NCI-H1105 (cell line): ENCODE measurements around the gene RBM15.

Experiments used
- DNase-seq: peaks from one replicate; lab custom pipeline; 2025; lab: John Stamatoyannopoulos, UW

The RBM15 gene

DNA sequence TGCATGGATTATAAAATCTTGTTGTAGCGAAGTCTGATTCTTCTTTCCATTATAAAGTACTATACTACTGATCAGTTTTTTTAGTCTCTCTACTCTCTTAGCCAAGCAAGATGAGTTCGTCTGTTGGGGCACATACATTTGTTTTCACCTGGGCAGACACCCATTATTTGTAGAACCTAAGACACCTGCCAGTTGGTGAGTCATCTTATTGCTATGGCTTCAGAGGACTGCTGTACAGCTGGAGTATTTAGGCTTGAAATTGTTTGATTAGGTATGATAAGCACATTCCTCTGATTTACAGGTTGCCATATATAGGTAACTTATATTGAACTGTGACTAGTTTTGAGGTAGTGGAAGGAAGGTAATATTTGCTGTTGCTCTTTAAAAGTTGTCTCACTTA, 17.2 kb downstream of the RBM15 start:
- no peak for DNase-seq

DNA sequence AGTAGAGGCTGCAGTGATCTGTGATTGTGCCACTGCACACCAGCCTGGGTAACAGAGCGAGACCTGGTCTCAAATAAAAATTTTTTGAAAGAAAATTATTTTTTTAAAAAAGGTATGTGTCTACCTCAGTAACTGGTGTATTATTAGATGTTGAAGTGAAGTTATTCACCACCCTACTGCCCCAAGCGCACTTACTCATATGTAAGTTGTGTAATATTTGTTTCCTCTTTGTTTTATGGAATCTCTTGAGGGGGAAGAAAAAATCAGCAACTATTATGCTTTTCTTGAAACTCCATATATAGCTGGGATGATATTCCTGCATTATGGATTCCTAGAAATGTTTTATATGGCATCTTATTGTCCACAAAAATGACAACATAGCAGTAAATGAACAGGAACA, 21.3 kb downstream of the RBM15 start:
- no peak for DNase-seq

DNA sequence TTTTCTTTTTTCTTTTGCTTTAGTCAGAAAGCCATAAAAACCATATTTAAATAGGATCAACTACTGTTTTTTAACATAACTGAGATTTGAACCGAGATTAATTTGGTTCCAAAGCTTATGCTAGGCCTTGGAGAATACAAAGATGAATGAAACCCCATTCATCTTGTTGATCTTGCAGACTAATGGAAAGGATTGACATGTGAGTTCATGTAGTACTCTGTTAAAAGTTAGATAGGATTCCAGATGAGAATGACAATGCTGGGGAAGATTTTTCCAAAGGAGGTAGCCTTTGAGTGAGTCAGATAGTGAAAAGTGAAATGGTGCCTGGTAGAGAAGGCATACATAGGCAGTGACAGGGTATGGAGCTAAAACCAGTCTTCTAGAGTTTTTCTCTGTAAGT, 22.7 kb downstream of the RBM15 start:
- no peak for DNase-seq

DNA sequence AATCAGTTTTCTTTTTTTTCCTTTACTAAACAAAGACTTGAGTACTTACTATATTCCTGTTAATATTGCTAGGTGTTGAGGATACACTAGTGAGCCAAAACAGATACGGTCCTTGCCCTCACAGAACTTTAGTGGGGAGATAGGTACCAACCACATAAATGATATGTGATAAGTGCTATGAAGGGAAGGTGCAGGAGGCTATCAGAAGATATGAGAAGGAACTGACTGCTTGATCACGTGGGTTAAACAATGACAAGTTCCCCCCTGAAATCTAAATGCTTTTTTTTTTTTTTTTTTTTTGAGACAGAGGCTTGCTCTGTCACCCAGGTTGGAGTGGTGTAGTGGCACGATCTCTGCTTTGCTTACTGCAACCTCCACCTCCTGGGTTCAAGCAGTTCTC, 25.0 kb downstream of the RBM15 start:
- DNase-seq: no peak

DNA sequence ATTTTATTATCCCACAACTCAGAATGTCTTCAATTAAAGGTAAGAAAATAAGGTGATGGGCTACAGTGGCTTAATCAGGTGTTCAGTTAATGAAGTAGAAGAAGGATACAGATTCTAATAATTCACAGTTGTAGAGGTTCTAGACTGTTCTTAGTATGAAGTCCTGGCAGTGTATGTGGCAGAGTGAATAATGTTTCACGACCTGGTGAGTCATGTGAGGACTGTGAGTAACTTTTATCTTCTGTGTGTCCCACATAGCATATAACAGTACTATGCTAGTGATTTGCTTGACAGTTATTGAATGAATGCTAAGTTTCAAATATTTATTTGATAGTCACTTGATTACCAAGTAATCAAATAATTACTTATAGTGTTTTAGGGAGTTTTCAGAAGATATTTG, 31.6 kb downstream of the RBM15 start:
- no peak for DNase-seq

DNA sequence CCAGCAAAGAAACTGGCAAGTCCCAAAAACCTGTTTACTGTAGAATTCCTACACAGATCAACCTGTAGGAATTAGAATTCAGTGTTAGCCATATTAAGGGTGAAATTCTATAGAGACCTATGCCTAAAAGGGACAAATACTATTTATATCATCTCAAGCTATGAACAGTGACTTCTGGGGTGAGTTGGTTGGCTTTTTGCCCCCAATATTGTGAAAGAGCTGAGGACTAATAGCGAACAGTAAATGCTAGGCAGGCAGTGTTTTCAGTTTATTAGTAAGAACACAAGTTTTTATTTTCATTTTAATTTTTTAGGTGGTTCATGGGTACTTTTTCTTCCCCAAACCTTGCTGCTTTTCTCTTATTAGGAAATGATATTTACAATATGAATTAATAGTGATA, 36.3 kb downstream of the RBM15 start:
- no peak for DNase-seq

DNA sequence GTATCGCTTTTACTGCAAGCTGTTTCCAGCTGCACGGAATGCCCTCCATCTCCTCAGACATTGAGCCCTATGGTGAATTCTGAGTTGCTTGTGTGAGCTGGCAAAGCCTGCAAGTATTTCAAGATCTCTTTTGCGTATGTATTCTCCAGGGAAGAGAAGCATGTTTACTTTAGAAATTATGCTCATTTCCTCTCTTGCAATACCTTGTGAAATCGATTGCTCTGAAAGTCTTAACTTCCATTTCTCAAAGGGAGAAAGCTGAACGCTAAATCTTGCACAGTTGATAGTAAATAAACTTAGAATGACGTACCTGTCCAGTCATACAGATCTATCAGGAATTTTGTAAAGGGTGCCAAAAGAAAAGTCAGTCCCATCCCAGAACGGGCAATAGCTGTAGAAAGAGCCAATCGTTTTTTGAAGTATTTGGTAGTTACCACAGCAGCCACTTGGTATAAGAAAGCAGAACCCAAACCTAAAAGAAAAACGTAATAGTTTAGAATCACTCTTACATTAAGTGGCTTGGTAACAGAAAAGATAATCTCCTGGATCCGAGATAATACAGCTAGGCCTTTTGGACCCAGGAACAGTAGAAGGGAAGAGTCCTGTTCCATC, 41.6 kb downstream of the RBM15 start:
- no peak for DNase-seq

DNA sequence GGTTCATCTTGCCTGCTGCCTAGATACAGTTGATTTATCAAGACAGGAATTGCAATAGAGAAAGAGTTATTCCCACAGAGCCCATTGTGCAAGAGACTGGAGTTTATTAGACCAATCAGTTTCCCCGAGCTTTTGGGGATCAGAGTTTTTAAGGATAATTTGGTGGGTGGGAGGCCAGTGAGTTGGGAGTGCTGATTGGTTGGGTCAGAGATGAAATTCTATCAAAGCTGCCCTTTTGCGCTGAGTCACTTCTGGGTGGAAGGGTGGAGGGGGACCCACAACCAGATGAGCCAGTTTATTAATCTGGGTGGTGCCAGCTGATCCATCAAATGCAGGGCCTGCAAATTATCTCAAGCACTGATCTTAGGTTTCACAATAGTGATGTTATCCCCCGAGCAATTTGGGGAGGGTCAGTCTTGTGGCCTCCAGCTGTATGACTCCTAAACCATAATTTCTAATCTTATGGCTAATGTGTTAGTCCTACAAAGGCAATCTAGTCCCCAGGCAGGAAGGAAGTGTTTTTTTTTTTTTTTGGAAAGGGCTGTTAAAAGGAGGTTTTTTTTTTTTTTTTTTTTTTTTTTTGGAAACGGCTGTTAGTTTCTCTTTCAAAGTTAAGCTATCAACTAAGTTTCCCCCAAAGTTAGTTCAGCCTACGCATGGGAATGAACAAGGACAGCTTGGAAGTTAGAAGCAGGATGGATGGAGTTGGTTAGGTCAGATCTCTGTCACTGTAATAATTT, 44.2 kb downstream of the RBM15 start:
- no peak for DNase-seq

DNA sequence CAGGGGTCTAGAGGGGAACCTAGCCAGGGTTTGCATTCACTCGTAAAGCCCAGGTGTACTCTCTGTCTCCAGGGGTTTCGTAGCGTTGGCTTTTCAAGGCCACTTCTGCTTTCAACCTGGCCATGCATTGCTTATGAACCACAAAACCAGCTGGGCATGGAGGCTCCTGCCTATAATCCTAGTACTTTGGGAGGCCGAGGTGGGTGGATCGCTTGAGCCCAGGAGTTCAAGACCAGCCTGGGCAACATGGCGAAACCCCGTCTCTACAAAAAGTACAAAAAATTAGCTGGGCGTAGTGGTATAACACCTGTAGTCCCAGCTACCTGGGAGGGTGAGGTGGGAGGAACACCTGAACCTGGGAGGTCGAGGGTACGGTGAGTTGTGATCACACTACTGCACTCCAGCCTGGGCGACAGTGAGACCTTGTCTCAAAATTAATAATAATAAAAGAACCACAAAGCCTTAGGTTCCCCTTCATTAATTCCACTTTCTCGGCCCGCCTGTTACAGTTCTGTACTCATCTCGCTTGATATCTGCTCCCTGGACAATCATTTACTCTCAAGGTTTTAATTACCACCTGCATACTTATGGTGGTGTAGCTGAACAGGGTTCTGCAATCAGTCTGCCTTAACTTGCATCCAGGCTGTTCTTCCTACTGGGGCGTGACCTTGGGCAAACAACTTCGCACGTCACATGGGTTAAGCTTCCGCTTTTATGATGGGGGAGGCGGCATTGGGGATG, 45.6 kb downstream of the RBM15 start:
- no peak for DNase-seq

DNA sequence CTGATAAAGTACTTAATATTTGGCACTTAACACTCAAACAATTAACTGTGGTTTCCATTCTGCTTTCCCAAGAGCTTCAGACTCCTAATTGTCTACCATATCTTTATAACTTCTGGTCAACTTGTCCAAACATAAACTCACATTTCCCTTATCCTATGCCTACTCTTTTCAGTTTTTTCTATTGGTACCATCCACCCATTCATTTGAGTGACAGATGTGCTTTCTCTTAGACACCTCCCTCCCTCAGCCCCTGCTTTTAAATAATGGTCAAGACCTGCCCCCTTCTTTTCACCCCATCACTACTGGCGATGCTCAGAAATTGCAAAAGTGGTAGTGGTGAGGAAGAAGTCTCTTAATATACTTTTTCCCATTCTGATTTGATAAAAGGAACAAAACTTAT, 46.2 kb downstream of the RBM15 start:
- DNase-seq: no peak

DNA sequence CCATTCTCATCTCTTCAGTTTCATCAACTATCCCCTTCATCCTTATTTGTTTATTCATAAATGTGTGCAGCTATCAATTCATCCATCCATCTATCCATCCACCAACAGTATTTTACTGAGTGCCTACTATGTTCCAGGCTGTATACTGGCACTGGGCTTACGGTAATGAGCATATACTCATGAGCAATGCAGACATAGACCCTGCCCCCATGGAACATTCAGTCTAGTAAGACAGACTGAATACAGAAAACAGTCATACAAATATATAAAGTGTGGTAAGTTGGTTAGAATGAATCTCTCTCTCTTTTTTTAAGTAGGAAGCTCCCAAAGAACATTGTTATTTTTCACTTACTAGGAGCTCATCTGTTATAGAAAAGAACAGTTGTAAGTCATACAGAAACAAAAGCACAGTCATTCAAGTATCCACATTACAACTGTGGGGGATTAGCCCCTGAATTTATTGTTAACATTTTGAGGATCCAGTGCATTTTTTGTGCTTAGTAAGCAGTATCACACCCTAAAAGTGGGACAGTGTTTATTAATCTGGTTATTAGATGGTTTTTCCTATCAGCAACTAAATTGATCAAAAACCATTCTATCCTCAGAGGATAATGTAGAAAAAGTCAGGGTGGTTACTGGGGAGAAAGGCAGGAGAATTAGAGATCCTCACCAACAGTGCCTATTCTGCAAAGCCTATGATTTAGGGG, 48.0 kb downstream of the RBM15 start:
- no peak for DNase-seq

DNA sequence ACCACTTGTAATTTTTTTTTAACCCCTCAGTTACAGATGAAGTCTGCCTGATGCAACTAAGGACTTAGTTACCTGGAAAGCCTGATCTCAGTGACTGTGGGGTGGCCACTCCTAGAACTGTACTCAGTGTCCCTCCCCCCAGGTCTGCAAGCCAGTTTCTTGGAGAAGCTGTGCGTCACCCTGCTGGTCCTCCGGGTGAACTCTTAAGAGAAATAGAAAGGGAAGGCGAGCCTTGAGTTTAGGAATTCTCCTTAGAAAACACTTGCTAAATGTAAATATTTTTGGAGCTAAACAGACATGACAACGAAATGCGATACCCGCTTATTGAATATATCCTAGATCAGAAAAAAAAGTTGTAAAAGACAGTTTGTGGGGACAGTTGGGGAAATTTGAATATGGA, 50.9 kb downstream of the RBM15 start:
- no peak for DNase-seq

DNA sequence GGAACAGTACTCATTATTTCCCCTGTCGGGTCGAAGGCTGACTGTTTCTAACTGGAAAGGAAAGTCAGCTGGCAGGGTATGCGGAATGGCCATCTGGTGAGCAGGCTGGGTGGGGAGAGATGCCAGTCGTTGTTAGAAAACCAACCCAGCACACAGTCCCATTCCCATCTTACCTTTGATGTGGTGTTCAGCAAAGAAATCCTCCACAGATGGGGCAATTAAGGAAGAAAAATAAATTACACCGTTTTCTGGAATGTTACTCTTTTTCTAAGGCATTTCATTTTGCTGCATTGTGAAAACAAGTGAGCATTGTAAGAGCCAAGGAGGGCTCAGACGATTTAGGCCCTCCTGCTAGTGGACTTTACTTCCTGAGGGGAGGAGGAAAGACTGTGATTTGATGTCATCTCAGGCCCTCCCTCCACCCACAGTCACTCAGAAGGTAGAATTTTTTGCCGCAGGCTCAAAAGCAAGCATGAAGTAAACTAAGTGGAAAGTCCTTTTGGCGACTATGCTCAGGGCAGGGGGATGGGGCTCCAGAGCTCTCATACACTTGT, 51.6 kb downstream of the RBM15 start, which contains the start of gene SLC16A4:
TSS of gene SLC16A4 (minus strand) at position 335 of the 554 bp plus-strand sequence. CDS start 1,703 bp downstream, outside the sequence.
- no peak for DNase-seq

DNA sequence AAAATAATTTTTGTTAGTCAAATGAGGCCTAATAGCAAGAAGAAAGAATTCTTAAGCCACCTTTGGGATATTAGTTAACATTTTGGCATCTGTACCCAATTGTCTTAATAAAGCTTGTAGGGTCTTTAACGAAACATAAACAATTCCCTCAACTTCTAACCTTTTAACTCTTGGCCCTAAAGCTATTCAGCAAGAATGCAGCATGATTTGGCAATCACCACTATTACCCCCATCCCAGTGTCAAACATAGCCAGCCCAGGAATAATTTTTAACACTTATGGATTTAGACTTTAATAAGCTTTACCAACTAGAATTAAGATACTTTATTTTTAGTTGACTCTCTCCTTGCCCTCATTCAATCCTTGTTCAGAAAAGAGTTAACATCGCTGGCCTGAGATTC, 54.1 kb downstream of the RBM15 start:
- no peak for DNase-seq

DNA sequence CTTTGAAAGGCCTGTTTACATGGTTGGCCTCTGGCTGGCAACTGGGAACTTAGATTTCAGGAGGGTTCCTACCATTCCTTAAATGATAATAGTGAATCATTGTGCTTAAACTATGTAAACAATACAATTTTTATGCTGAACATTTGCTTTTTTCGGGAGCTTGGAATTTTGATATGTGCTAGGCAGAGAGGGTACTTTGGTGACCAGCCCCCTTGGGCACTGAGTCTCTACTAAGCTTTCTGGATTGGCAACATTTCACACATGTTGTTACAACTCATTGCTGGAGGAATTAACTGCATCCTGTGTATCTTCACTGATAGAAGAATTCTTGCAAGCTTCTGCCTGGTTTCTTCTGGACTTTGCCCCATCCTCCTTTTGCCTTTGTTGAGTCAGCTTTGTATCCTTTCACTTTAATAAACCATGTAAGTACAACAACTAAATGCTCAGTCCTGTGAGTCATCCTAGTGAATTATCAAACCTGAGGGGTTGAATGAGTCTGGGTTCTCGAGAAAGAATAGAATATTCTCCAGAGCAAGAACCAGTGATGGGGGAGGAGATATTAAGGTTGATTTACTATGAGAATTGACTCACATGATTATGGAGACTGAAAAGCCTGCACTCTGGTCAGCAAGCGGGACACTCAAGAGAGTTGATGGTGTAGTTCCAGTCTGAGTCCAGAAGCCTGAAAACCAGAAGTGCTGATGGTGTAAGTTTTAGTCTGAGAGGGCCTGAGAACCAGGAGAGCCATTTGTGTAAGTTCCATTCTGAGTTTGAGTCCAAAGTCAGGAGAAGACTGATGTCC, 54.7 kb downstream of the RBM15 start:
- DNase-seq: no peak

DNA sequence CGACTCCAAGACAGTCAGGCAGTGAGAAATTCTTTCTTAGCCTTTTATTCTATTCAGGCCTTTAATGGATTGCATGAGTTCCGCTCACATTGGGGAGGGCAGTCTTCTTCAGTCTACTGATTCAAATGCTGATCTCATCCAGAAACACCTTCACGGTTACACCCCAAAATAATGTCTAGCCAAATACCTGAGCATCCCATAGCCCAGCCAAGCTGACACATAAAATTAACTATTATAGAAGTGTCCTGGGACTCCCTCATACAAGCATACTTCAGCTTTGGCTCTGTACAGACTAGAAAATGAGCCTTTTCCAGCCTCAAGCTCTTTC, 55.3 kb downstream of the RBM15 start:
- no peak for DNase-seq
